Adrenal gland (tissue), 12 donors: Measurements from ENCODE around the gene SSR2. TPM values are rescaled to one million over a fixed set of nuclear protein-coding genes. Genes with fewer than 3 reads are reported as not detected.

Experiments
- DNase-seq, 7 donors: peaks; one replicate each; pipeline ENCODE4 v3.0.0-alpha.2; 2019 to 2020
- H3K27ac ChIP-seq, 5 donors: fragments of 200-600 bp; sonication (generic) in 4 of 5; 1 replicate in 3 of 5; 2 replicates in 2 of 5; pipeline versions ENCODE4 v1.5.1 to v1.8.0; 2016 to 2020; ENCODE audit warnings: mild to moderate bottlenecking in 1 of 5
- H3K27me3 ChIP-seq: fragments of 200-600 bp; 2 replicates; pipeline ENCODE4 v1.8.0; 2021
- H3K36me3 ChIP-seq, 2 donors: fragments of 200-600 bp; replicated peaks in 1 of 2; 1 replicate in 1 of 2; 2 replicates in 1 of 2; pipeline versions ENCODE4 v1.5.1 to v1.8.0; 2018 to 2022
- H3K4me1 ChIP-seq, 2 donors: fragments of 200-600 bp; replicated peaks in 1 of 2; 1 replicate in 1 of 2; 2 replicates in 1 of 2; pipeline versions ENCODE4 v1.5.1 to v1.8.0; 2018 to 2021
- H3K4me3 ChIP-seq, 4 donors: fragments of 200-600 bp; sonication (generic) in 3 of 4; one replicate each; pipeline ENCODE4 v1.5.1; 2016 to 2018
- H3K9me3 ChIP-seq, 3 donors: fragments of 200-600 bp; sonication (generic) in 1 of 3; replicated peaks in 1 of 3; 1 replicate in 2 of 3; 2 replicates in 1 of 3; pipeline versions ENCODE4 v1.5.1 to v1.8.0; 2016 to 2021
- CTCF ChIP-seq, 6 experiments: fragments of 450-650 bp in 4 of 6; fragments of 200-600 bp in 2 of 6; sonication (generic) in 1 of 6; IDR thresholded peaks; 1 replicate in 5 of 6; 2 replicates in 1 of 6; pipeline versions ENCODE4 v1.5.1 to v1.8.0; 2016 to 2021; ENCODE audit warnings: antibody characterized with exemption in 6 of 6, mild to moderate bottlenecking in 2 of 6, moderate library complexity in 1 of 6
- POLR2A ChIP-seq, 2 donors: fragments of 450-650 bp; IDR thresholded peaks; one replicate each; pipeline ENCODE4 v1.6.1; 2017; ENCODE audit warnings: antibody characterized with exemption in 2 of 2, mild to moderate bottlenecking in 2 of 2, moderate library complexity in 1 of 2
- WGBS, 4 donors: extraction: QIAGEN DNeasy Blood & Tissue Kit in 2 of 4; methylation state at CpG; one replicate each; pipeline versions ENCODE4 v1.1.5 to v1.1.7; 2013 to 2017; 5-methylcytosine and 5-hydroxymethylcytosine counted together
- intact Hi-C, 2 donors: fragments of 100-400 bp; cut with DNase I; formaldehyde crosslinking; loops; one replicate each; pipeline versions ENCODE4 v1.14.1 to v1.15.0; 2022 to 2023
- polyA plus RNA-seq, 3 donors: library from polyadenylated mRNA; stranded (reverse); fragments of 200-250 nt in 2 of 3; fragments of 350-450 nt in 1 of 3; fragmentation: Illumina TruSeq in 1 of 3; extraction: RNeasy Lipid Tissue Mini Kit (QIAGEN cat#74804) in 1 of 3; gene quantifications; one replicate each; pipeline ENCODE4 v1.2.3, GENCODE V29; 2013 to 2014
- total RNA-seq, 9 donors: library from RNA; depleted of rRNA in 4 of 9; stranded (reverse); fragments of >200 nt in 4 of 9; fragments of 120-200 nt in 1 of 9; fragmentation: NEBNext Ultra II Directional in 1 of 9; extraction: Animal tissue kit (Norgen Biotek cat#: 25700) in 1 of 9; gene quantifications; one replicate each; pipeline versions ENCODE4 v1.1.0 to v1.2.4, GENCODE V29; 2013 to 2023
- donor health status: healthy with polysubstance abuse.
- donor health status: Bipolar disorder and iron deficiency.
- donor health status: DM: yes; HTN: yes; CAD: no.
- donor health status: DM: no; HTN: no; CAD: no.
- donor health status: DM: no; HTN: no; CAD: no.
- donor health status: DM: yes; HTN: yes; CAD: no.

SSR2 gene
- total and polyA plus RNA-seq, 12 donors = 164 to 724 (median 354) TPM

- Histone ChIP-seq H3K4me1 (peaks cover 0 to 4% of the 10 kb centered on the region in 2 donors), H3K27ac (no peak overlapping the region), H3K9me3 (no peaks in the 10 kb centered on the region), H3K27me3 (no peaks in the 10 kb centered on the region), H3K4me3 (no peak overlapping the region), H3K36me3 (no peaks in the 10 kb centered on the region)
- intact Hi-C loops = no loop called here
- TF ChIP-seq POLR2A (IDR thresholded peaks at IDR 0.05) (no peak), CTCF (IDR thresholded peaks at IDR 0.05) (peak; percentile 35 to 75 (median 52))
- WGBS, 4 donors = 8 to 16% (median 10%) methylated on average over 9 of the region's 9 CpGs
- DNase-seq = peak in 6 of 7 donors; percentile 48 to 72 (median 66)
Observed at GRCh38 chr1:156025876-156026275, 5.1 kb upstream of the SSR2 start.

DNA sequence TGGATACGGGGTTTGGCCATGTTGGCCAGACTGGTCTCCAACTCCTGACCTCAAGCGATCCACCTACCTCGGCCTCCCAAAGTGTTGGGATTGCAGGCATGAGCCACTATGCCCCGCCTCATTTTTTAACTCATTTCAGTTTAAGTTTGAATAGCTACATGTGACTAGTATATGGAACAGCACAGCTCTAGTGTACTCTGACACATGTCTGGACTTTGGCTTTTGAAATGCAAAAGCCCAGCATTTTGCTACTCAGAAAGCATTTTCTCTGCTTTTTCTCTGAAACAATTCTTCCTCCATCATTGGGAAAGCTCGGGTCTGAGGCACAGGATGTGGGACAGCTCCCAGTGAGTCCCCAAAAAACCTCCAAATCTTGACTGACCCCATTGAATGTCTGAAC, 4.0 kb upstream of the SSR2 start:
- Histone ChIP-seq H3K9me3 (no peaks in the 10 kb centered on the region), H3K36me3 (no peaks in the 10 kb centered on the region), H3K4me3 (no peak overlapping the region), H3K27ac (no peak overlapping the region), H3K27me3 (no peaks in the 10 kb centered on the region), H3K4me1 (peaks cover 3 to 8% of the 10 kb centered on the region in 2 donors)
- intact Hi-C loops = no loop called here
- no peak for DNase-seq
- WGBS, 4 donors = 70 to 79% (median 76%) methylated on average over 3 to 5 of the region's 5 CpGs
- TF ChIP-seq CTCF (IDR thresholded peaks at IDR 0.05) = no peak
- no peak for TF ChIP-seq POLR2A (IDR thresholded peaks at IDR 0.05)

DNA sequence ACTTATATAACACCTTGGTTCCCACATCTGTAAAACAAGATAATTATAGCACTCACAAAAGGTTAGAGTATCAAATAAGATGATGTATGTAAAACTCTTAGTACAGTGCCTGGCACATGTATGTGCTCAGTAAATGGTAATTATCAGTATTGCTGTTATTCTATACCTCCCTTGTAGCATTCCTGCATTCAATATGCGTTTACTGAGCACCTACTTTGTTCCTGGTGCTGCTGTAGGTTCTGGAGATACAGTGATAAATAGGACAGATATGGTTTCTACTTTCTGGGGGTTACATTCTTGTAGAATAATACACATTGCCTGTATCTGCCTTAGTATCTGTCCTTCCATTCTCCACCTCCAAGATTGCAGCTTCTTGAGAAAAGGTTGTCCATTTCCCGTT, 1.2 kb upstream of the SSR2 start:
- H3K36me3 ChIP-seq = peaks cover 0 to 19% of the 10 kb centered on the region in 2 donors
- H3K4me3 ChIP-seq = no peak overlapping the region
- no peaks in the 10 kb centered on the region for H3K27me3 ChIP-seq
- H3K9me3 ChIP-seq = no peaks in the 10 kb centered on the region
- TF ChIP-seq POLR2A (IDR thresholded peaks at IDR 0.05) (no peak), CTCF (IDR thresholded peaks at IDR 0.05) (no peak)
- no peak for DNase-seq
- WGBS, 4 donors = 70 to 80% (median 74%) methylated on average over 2 of the region's 2 CpGs
- intact Hi-C loops = no loop called here
- no peak overlapping the region for H3K27ac ChIP-seq
- peaks cover 16 to 28% of the 10 kb centered on the region in 2 donors for H3K4me1 ChIP-seq

DNA sequence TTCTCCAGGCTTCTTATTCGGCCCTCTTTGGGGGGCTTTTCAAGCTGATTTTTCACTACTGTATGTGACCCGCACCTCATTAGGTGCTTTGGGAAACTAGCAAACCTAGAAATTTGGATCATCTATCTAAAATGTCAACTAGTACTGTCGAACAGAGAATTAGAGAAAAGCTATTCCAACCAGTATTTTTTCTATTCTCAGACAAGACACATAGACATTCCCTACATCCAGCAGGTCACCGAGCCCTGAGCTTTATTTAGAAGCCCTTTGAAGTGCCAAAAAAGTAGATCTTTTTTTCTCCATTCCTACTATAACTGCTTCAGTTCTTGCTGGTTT, 310 bp upstream of the SSR2 start:
- Histone ChIP-seq H3K36me3 (peaks cover 0 to 26% of the 10 kb centered on the region in 2 donors), H3K27ac (peak overlapping the region in 1 of 5 donors; percentile 88), H3K9me3 (no peaks in the 10 kb centered on the region), H3K27me3 (no peaks in the 10 kb centered on the region), H3K4me3 (peak overlapping the region in 2 of 4 donors; percentile 60 to 89), H3K4me1 (peaks cover 16 to 28% of the 10 kb centered on the region in 2 donors)
- TF ChIP-seq POLR2A (IDR thresholded peaks at IDR 0.05) = no peak
- no peak for TF ChIP-seq CTCF (IDR thresholded peaks at IDR 0.05)
- 1 to 4% (median 2%) methylated on average over 4 of the region's 4 CpGs for WGBS, 4 donors
- no peak for DNase-seq
- intact Hi-C loops = no loop called here
